ENCODE measurements around the gene ZNF506.
A peak's percentile ranks its signal among the peaks of the same experiment; 100 is the strongest.
"Not testable (repeated sequence)": the region's sequence is repeated elsewhere in the genome, so short reads cannot be mapped to it uniquely, and the experiment has no call there.

ZNF506 gene

DNA sequence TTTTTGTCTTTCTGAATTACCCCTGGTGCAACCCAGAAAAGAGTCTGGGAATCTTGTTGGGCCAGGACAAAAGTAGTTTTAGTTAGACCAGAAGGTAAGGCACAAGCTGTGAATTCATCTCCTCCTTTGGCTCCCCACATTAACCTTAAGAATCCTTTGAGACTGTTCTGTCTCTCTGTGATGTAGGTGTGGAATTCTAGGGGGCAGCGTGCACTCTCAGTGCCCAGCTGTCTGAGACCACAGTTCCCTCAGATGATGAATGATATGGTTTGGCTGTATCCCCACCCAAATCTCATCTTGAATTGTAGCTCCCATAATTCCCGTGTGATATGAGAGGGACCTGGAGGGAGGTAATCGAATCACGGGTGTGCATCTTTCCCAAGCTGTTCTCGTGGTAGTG, 43.9 kb downstream of the ZNF506 start:
- DNase-seq = no peak

DNA sequence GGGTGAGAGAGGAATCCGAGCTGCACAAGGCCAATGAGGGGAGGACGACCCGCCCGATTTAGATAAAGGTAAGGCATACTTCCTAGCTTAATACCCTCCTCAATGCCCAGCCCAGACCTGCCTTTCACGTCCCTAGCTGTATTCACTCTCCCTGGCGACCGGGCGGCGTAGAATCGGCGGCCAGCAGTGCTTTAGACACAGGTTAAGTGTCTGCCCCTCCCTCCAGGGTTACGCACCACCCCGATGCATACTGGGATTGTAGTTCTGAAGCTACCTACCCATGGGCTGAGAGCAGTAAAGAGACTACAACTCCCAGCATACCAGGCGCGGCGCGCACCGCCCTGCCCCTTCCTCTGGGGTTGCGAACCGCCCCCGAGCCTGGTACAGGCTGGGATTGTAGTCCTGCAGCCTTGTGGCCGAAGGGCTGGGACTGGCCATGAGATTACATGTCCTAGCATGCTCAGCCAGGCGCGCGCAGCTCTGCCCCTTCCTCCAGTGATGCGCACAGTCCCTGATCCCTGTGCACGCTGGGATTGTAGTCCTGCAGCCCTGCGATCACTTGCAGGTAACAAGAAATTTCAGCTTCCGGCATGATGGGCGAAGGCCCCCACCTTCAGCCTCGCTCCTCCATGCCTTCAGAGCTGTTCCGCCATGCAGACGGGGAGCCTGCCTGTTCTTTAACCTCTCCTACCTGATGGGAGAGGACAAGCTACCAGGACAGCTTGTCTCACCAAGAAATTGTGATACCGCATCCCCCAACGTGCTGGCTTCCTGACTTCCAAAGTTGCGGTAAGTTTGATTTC, 45.1 kb downstream of the ZNF506 start:
- DNase-seq = peak; percentile 92

DNA sequence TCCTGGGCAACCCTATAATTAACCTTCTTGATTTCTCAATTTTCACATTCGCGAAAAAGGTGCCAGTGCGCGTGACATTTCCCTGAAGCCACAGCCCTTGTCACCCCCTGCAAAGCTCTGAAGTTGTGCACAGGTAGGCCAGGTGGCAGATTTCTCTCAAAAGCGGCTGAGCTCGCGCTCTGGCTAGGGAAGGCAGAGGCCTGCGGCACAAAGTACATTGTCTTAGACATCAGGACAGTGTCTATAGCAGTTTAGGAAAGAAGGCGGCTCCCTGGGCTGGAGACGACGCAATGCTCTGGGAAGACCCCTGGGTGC, 45.7 kb downstream of the ZNF506 start:
- DNase-seq = no peak

- no peak for DNase-seq
Observed at GRCh38 chr19:19774354-19775033, 47.1 kb downstream of the ZNF506 start.

DNA sequence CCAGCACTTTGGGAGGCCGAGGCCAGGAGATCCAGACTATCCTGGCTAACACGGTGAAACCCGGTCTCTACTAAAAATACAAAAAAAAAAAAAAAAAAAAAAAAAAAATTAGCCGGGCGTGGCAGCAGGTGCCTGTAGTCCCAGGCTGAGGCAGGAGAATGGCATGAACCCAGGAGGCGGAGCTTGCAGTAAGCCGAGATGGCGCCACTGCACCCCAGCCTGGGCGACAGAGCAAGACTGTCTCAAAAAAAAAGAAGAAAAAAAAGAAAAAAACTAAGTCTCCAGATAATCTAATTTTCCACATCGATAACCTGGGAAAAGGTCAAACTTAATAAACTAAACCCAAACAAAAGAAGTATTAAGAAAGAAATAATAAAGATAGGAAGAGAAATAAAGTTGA, 49.6 kb downstream of the ZNF506 start:
- not testable (repeated sequence) for DNase-seq

GRCh38 chr19:19769971-19770370, 51.6 kb downstream of the ZNF506 start:
- DNase-seq = not testable (repeated sequence)

DNA sequence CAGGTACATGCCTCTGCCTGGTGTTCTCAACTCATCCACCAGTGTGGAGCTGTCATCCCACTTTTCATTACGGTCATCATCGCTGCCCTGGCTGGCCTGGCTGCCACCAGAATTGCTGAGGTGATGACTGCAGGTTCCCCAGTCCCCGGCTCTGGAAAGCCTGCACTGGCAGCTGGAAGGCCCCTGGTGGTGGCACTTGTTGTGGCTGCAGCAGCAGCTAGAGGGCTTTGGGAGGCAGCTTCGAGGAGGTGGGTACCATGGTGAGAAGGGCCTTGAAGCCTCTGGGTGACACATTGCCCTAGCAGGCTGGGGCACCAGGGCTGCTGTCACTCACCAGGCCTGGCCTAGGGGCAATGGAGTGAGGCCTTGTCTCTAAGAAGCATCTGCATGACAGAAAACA, 63.4 kb downstream of the ZNF506 start:
- DNase-seq = no peak

- no peak for DNase-seq
Observed at GRCh38 chr19:19752760-19753403, 68.7 kb downstream of the ZNF506 start.

GRCh38 chr19:19751846-19752245, 69.7 kb downstream of the ZNF506 start:
- no peak for DNase-seq

DNA sequence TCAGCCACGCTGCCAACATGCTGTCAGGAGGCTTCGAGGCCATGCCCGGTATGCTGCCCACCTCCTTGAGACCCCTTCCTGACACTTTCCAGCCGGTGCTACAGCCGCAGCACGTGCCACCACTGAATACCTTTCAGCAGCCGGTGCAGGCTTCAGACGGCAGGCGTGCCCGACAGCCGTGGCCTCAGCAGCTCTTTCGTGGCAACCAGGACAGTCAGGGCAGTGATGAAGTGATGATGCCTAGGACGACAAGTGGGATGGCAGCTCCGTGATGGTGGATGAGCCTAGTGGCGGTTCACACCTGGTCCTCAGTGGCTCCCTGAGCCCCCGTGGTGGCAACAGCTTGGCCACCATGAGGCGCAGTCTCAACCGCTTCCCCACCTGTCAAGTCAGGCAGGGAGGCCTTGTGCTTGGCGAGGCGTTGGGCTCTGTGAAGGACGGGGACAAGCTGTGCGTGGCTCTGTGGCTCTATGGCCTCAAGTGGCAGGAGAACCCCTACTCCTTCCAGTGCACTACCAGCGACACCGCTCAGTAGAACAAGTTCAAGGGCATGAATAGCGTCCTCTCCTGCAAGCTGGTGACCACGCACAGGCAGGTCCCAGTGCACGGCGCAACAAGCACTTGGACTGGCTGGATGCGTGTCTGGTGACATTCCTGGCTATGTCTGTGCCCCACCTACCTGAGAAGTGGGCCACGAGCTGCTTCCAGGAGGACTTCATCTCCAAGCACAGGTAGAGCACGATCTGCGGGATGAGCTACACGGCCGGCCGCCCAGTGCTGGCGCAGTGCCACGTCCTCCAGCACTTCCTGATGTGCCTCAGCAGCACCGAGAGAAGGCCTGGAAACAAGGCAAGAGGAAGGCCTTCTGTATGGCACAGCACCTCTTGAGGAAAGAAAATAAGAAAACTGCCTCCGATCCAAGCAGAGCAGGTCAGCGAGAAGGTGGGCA, 70.4 kb downstream of the ZNF506 start:
- no peak for DNase-seq

- no peak for DNase-seq
Observed at GRCh38 chr19:19749908-19750841, 71.4 kb downstream of the ZNF506 start.

- DNase-seq = no peak
Observed at GRCh38 chr19:19749117-19749907, 72.2 kb downstream of the ZNF506 start.

DNA sequence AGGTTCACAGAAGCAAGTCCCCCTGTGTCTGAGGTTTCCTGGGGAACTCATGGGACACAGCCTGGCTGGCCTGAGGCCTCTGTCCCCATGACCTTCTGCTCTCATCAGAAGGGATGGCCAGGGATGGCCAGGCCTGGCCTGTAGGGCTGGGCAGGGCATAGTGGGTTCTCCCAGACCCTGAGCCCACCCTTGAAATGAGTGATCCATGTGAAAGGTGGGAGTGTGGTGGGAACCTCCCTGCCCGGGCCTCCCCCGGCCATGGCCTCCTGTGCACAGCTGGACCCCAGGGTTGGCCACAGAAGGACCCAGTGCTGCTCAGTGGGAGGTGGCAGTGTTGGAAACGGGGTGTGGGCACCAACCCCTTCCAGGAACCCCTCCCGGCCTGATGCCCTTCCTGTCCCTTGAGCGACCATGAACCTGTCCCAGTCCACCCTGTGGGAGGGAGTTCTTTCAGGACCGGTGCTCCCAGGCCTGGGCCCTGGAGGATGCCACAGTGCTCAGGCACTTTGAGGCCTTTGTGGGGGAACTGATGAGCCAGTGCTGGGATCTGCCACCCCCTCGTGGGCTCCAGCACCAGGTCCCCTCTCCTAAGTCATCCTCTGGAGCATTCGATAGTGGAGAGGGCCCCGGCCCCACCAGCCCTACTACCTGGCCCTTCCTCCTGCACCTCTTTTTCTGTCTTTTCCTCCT, 73.2 kb downstream of the ZNF506 start:
- no peak for DNase-seq

DNA sequence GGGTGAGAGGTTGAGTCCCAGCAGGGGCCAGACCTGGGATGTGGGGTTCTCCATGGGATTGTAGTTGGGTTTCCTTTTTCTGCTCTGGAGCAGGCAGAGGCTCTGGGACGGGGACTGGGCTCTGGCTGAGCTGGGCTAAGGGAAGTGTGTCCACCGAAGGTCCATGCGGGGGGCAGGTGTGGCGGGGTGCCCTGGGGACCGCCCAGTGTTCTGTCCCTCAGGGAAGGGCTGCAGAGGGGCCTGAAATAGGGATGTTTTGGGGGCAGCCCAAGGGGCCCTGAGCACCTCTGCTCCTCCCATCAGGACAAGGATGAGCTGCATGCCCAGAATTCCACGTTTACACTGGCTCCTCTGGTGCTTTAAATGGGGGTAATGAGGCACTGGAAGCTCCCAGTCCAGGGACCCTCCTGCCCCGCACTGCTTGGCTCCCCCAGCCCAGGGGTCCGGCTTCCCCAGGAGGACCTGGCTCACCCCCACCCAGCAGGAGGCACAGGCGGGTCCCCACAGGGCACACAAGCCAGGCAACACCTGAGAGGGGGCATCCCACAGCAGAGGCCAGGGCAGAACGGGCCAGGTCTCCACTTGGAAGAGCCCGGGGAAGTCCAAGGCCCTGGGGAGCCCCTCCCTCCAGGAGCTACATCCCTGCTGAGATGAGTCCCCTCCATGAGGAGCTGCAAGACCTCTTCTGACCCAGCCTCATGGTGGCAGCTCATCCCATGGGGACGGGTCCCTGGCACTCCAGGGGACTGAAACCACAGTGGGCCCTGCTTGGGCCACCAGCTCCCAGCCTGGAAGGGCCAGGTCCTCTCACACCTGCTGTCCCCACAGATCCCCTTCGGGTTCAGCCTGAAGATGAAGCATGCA, 74.0 kb downstream of the ZNF506 start:
- no peak for DNase-seq

GRCh38 chr19:19746286-19747213, 75.0 kb downstream of the ZNF506 start:
- DNase-seq = no peak

DNA sequence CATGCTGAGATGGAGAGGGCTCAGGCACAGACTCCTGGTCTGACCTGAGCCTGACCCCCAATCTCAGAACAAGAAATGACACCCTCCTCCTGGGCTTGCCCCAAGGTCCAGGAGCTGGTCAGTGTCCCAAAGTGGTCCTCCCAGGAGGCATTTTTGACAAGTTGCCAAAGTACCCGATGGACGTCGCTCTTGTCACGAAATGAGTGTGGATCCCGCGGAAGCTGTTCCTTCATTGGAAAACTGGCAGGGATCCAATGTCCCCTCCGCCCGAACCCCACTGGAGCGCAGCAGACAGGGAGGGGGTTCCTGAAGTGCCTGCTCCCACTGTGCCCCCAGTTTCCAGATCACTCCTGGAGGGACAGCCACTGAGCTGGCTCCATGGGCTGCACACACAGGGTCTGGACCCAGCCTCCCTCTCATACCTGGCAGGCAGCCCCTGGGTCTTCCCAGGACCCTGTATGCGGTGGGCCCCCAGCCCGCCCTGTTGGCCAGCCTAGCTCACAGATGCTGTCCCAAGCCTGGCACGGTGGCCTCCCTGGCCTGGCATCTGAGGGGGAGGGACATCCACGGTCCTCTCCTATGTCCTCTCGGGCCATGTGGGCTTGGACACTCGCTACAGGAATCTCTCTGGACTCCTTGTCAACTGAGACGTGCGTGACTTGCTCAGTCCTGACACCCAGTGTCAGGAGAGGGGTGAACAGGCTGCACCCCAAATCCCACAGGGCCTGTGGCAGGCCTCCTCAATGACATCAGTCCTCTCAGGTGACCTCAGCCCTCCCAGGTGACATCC, 75.9 kb downstream of the ZNF506 start:
- no peak for DNase-seq

DNA sequence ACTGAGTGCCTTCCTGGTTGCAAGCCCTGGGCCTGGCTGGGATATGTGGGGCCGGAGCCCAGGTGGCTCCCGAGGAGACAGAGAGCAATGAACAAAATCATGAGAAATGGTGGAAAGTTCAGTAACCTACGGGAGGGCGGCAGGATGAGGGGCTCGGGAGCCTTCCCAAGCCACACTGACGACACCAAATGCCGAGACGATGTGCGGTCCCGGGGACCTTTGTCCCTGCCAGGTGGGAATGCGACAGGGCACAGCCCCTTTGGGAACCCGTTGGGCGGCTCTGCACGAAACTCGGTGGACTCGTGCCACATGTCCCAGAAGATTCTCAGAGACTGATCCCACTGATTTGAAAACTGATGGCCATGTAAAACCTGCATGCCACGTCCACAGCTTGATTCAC, 76.9 kb downstream of the ZNF506 start:
- no peak for DNase-seq

Measured in activated naive CD4-positive, alpha-beta T cell treated with anti-CD3 and anti-CD28 coated beads, Interleukin-2, amount 50 U/mL, for 16 hours (primary cell).